Neuronal stem cell (in vitro differentiated cells): ENCODE results near the gene PDZD2.

Experiments
- DNase-seq: peaks from one replicate; pipeline ENCODE4 v3.0.0-alpha.2; 2013; ENCODE audit warnings: low spot score
- H2AFZ ChIP-seq: one replicate; pipeline ENCODE4 v1.6.1; 2013; ENCODE audit warnings: mild to moderate bottlenecking, low read length, inconsistent platforms
- H2AK5ac ChIP-seq: 2 replicates; pipeline ENCODE4 v1.6.1; 2013; ENCODE audit warnings: low read depth, mild to moderate bottlenecking, inconsistent platforms, low read length, moderate library complexity, mixed read lengths
- H2BK120ac ChIP-seq: 2 replicates; pipeline ENCODE4 v1.6.1; 2013; ENCODE audit warnings: low read depth, mild to moderate bottlenecking, inconsistent platforms, low read length, moderate library complexity, mixed read lengths
- H2BK12ac ChIP-seq: one replicate; pipeline ENCODE4 v1.6.1; 2013; ENCODE audit warnings: low read length, inconsistent platforms
- H2BK15ac ChIP-seq: 2 replicates; pipeline ENCODE4 v1.6.1; 2013; ENCODE audit warnings: mild to moderate bottlenecking, low read length, inconsistent platforms, mixed read lengths
- H2BK5ac ChIP-seq: one replicate; pipeline ENCODE4 v1.6.1; 2013; ENCODE audit warnings: inconsistent platforms, mild to moderate bottlenecking, low read length, moderate library complexity
- H3K14ac ChIP-seq: one replicate; pipeline ENCODE4 v1.6.1; 2013; ENCODE audit warnings: low read length, inconsistent platforms
- H3K18ac ChIP-seq: 2 replicates; pipeline ENCODE4 v1.6.1; 2013; ENCODE audit warnings: low read length, inconsistent platforms
- H3K23ac ChIP-seq: 2 replicates; pipeline ENCODE4 v1.6.1; 2013; ENCODE audit warnings: low read depth, mild to moderate bottlenecking, mixed read lengths, low read length, inconsistent platforms; ENCODE audit not compliant: poor library complexity
- H3K27ac ChIP-seq: replicated peaks from 3 replicates; pipeline ENCODE4 v1.5.1; 2013; ENCODE audit warnings: low read length, inconsistent platforms
- H3K27me3 ChIP-seq, 3 experiments: 2 replicates each; pipeline ENCODE4 v1.6.1; 2013; ENCODE audit warnings: low read length in 3 of 3, mild to moderate bottlenecking in 2 of 3, inconsistent platforms in 1 of 3, low read depth in 1 of 3, mixed read lengths in 1 of 3, moderate library complexity in 1 of 3; ENCODE audit not compliant: control insufficient read depth in 3 of 3, insufficient read depth in 3 of 3
- H3K36me3 ChIP-seq, 2 donors: replicated peaks in 1 of 2; 2 replicates each; pipeline ENCODE4 v1.6.1; 2013; ENCODE audit warnings: low read length in 2 of 2; ENCODE audit not compliant: control insufficient read depth in 2 of 2, insufficient read depth in 2 of 2
- H3K4ac ChIP-seq: 2 replicates; pipeline ENCODE4 v1.6.1; 2013; ENCODE audit warnings: inconsistent platforms, mild to moderate bottlenecking, low read length, moderate library complexity
- H3K4me1 ChIP-seq, 2 donors: 1 replicate in 1 of 2; 2 replicates in 1 of 2; pipeline ENCODE4 v1.6.1; 2013; ENCODE audit warnings: low read length in 2 of 2, low read depth in 1 of 2; ENCODE audit not compliant: control insufficient read depth in 2 of 2, insufficient read depth in 1 of 2
- H3K4me2 ChIP-seq: one replicate; pipeline ENCODE4 v1.6.1; 2013; ENCODE audit warnings: mild to moderate bottlenecking, low read length, inconsistent platforms; ENCODE audit not compliant: insufficient read depth, poor library complexity, severe bottlenecking
- H3K4me3 ChIP-seq, 2 donors: 2 replicates each; pipeline ENCODE4 v1.5.1; 2013; ENCODE audit warnings: low read length in 2 of 2, mild to moderate bottlenecking in 2 of 2, inconsistent platforms in 1 of 2, moderate library complexity in 1 of 2
- H3K79me1 ChIP-seq: one replicate; pipeline ENCODE4 v1.6.1; 2013; ENCODE audit warnings: low read depth, mild to moderate bottlenecking, inconsistent platforms, low read length, moderate library complexity
- H3K9ac ChIP-seq: one replicate; pipeline ENCODE4 v1.6.1; 2013; ENCODE audit warnings: mild to moderate bottlenecking, low read depth, low read length, inconsistent platforms; ENCODE audit not compliant: poor library complexity
- H3K9me3 ChIP-seq, 2 donors: replicated peaks in 1 of 2; 2 replicates each; pipeline versions ENCODE3 to v1.6.1; 2013; ENCODE audit warnings: low read length in 2 of 2, mild to moderate bottlenecking in 2 of 2, inconsistent platforms in 1 of 2, low read depth in 1 of 2, mixed read lengths in 1 of 2, moderate library complexity in 1 of 2; ENCODE audit not compliant: control insufficient read depth in 2 of 2, insufficient read depth in 1 of 2
- H4K8ac ChIP-seq: one replicate; pipeline ENCODE4 v1.6.1; 2013; ENCODE audit warnings: low read depth, mild to moderate bottlenecking, inconsistent platforms, low read length, moderate library complexity
- H4K91ac ChIP-seq: one replicate; pipeline ENCODE4 v1.6.1; 2013; ENCODE audit warnings: low read length, low read depth, mild to moderate bottlenecking, inconsistent platforms; ENCODE audit not compliant: poor library complexity
- WGBS, 2 donors: extraction: QIAGEN DNeasy Blood & Tissue Kit; methylation state at CpG; one replicate each; pipeline ENCODE4 v1.1.7; 2013; ENCODE audit warnings: missing lambda C conversion rate in 2 of 2, mixed read lengths in 1 of 2; ENCODE audit not compliant: insufficient read length in 2 of 2, insufficient replicate concordance in 1 of 2; ENCODE audit errors: extremely low coverage in 2 of 2; 5-methylcytosine and 5-hydroxymethylcytosine counted together

PDZD2 gene

DNA sequence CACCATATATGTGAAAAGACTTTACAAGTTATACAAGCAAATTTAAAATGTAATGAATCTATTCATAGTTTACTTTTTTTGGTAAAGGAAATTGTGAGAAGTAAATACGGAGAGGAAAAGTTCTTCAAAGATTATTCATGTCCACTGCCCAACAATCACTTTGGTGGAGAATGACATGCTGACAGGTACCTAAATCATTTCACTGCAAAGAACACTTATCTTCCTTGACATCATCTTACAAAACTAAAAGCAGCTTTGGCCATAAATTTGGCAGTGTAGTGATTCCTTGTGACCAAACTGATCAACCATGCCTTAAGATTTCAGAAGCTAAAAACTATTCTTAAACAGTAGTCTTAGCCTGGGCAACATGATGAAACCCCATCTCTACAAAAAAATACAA lies 492.7 kb downstream of the PDZD2 start:
- Histone ChIP-seq H3K27ac (no peak overlapping the region), H2AFZ (no peak overlapping the region), H3K79me1 (no peaks in the 10 kb centered on the region), H3K18ac (no peak overlapping the region), H3K4me1 (no peaks in the 10 kb centered on the region), H3K4me3 (no peak overlapping the region), H3K27me3 (no peaks in the 10 kb centered on the region), H2BK5ac (no peak overlapping the region), H4K8ac (no peak overlapping the region), H2AK5ac (no peak overlapping the region), H2BK12ac (no peak overlapping the region), H3K14ac (no peak overlapping the region), H2BK15ac (no peak overlapping the region), H3K4ac (no peak overlapping the region), H3K9me3 (no peaks in the 10 kb centered on the region), H3K36me3 (peaks cover 8 to 97% of the 10 kb centered on the region in 2 donors), H2BK120ac (no peak overlapping the region), H4K91ac (no peak overlapping the region), H3K23ac (no peak overlapping the region), H3K4me2 (no peak overlapping the region), H3K9ac (no peak overlapping the region)
- WGBS, 2 donors = 100% methylated on average over 1 of the region's 1 CpG; no CpG with 5 or more reads in 1 of the 2 donors
- DNase-seq = no peak

DNA sequence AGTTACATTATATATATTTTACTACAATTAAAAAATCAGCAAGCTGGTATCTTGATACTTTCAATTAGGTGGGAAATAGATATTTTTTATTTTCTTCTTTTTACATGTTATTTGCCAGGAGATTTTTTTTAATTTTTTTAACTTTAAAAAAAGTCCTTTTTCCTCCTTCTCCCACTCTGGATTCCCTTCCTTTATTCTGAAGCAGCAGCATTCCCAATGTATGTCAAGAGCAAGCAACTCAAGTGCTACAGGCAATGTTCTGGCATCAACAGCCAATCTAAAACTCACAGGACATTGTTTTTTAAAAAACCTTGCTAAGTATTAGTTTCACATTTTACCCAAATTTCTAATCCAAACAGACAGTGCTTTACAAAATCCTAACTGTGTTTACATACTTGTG lies 493.8 kb downstream of the PDZD2 start:
- no peaks in the 10 kb centered on the region for H3K4me1 ChIP-seq
- no peaks in the 10 kb centered on the region for H3K27me3 ChIP-seq
- H3K4me3 ChIP-seq = no peak overlapping the region
- no peak overlapping the region for H2BK5ac ChIP-seq
- no peaks in the 10 kb centered on the region for H3K79me1 ChIP-seq
- no peak overlapping the region for H2BK120ac ChIP-seq
- H3K9me3 ChIP-seq = no peaks in the 10 kb centered on the region
- no peak overlapping the region for H4K91ac ChIP-seq
- H2BK12ac ChIP-seq = no peak overlapping the region
- peaks cover 6 to 92% of the 10 kb centered on the region in 2 donors for H3K36me3 ChIP-seq
- H3K4me2 ChIP-seq = no peak overlapping the region
- no peak overlapping the region for H2BK15ac ChIP-seq
- H3K14ac ChIP-seq = no peak overlapping the region
- no peak overlapping the region for H4K8ac ChIP-seq
- no peak overlapping the region for H2AFZ ChIP-seq
- no peak overlapping the region for H3K9ac ChIP-seq
- DNase-seq = no peak
- H3K23ac ChIP-seq = no peak overlapping the region
- H3K4ac ChIP-seq = no peak overlapping the region
- H2AK5ac ChIP-seq = no peak overlapping the region
- no peak overlapping the region for H3K18ac ChIP-seq
- H3K27ac ChIP-seq = no peak overlapping the region

DNA sequence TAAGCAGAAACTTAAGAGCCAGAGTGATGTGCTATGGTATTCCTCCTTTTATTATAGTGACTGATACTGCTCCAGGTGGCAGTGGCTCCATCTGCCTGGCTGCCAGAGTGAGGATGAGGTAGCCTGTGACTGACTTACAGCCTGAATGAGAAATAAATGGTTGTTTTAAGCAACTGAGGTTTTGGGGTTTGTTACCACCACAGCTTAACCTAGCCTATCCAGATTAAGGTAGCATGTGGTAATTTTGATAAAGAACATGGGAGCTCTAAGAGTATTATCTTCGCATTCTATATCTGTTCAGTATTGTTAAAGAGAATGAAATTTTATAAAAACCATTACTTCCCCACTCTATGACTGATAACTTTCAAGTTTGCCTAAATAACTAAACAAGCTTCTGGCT lies 496.2 kb downstream of the PDZD2 start:
- Histone ChIP-seq H3K36me3 (peaks cover 7 to 93% of the 10 kb centered on the region in 2 donors), H3K4me3 (no peak overlapping the region), H3K27me3 (no peaks in the 10 kb centered on the region), H2AFZ (no peak overlapping the region), H3K27ac (no peak overlapping the region), H3K18ac (no peak overlapping the region), H3K4ac (no peak overlapping the region), H3K4me2 (no peak overlapping the region), H2BK15ac (no peak overlapping the region), H2BK5ac (no peak overlapping the region), H2AK5ac (no peak overlapping the region), H3K9me3 (no peaks in the 10 kb centered on the region), H4K91ac (no peak overlapping the region), H3K4me1 (no peaks in the 10 kb centered on the region), H2BK12ac (no peak overlapping the region), H4K8ac (no peak overlapping the region), H3K9ac (no peak overlapping the region), H2BK120ac (no peak overlapping the region), H3K14ac (no peak overlapping the region), H3K23ac (no peak overlapping the region), H3K79me1 (no peaks in the 10 kb centered on the region)
- no peak for DNase-seq
- no CpG with 5 or more reads among the region's 1 CpG for WGBS, 2 donors

- WGBS, 2 donors = no CpG with 5 or more reads among the region's 7 CpGs
- no peak overlapping the region for H3K9ac ChIP-seq
Observed at GRCh38 chr5:32136342-32136741, 497.4 kb downstream of the PDZD2 start.

More at GRCh38 chr5:32136342-32136741, 497.4 kb downstream of the PDZD2 start:
- H3K27ac ChIP-seq = no peak overlapping the region
- no peak overlapping the region for H3K4me3 ChIP-seq
- H3K4ac ChIP-seq = no peak overlapping the region
- no peak for DNase-seq
- no peak overlapping the region for H2BK120ac ChIP-seq
- no peak overlapping the region for H3K23ac ChIP-seq
- H2BK5ac ChIP-seq = no peak overlapping the region
- H3K4me2 ChIP-seq = no peak overlapping the region
- H3K14ac ChIP-seq = no peak overlapping the region
- no peak overlapping the region for H2AK5ac ChIP-seq
- no peak overlapping the region for H2BK12ac ChIP-seq
- H3K36me3 ChIP-seq = peaks cover 7 to 93% of the 10 kb centered on the region in 2 donors
- H3K79me1 ChIP-seq = no peaks in the 10 kb centered on the region
- no peak overlapping the region for H4K8ac ChIP-seq
- no peak overlapping the region for H2AFZ ChIP-seq
- H2BK15ac ChIP-seq = no peak overlapping the region
- no peaks in the 10 kb centered on the region for H3K9me3 ChIP-seq
- H3K18ac ChIP-seq = no peak overlapping the region
- H3K27me3 ChIP-seq = no peaks in the 10 kb centered on the region
- no peak overlapping the region for H4K91ac ChIP-seq
- H3K4me1 ChIP-seq = no peaks in the 10 kb centered on the region
